ENCODE measurements around the gene SMYD3.

The SMYD3 gene

GRCh38 chr1:246335151-246335550, 171.9 kb downstream of the SMYD3 start:
- TF ChIP-seq EZH2phosphoT487 (IDR thresholded peaks at IDR 0.05; ENCODE audit: borderline replicate concordance) (no peak), CTCF (conservative IDR thresholded peaks at IDR 0.05; ENCODE audit: low read length) (no peak)
- H3F3A ChIP-seq (ENCODE audit: low read depth), result no peaks in the 10 kb centered on the region

GRCh38 chr1:246333855-246334254, 173.2 kb downstream of the SMYD3 start:
- Histone ChIP-seq H3K4me3 (ENCODE audit: low read length, poor library complexity, severe bottlenecking) (no peak overlapping the region), H3K4me2 (ENCODE audit: low read depth, low read length, poor library complexity, severe bottlenecking) (no peak overlapping the region), H3K4me1 (ENCODE audit: insufficient read depth, low read length, poor library complexity, severe bottlenecking) (peaks cover 11% of the 10 kb centered on the region), H3K36me3 (ENCODE audit: insufficient read depth, low read length) (peaks cover 22% of the 10 kb centered on the region; the same call in 1 of the 2 replicates), H3K9me2 (replicated peaks; ENCODE audit: low read depth, low read length) (no peaks in the 10 kb centered on the region), H3K27me3 (ENCODE audit: insufficient read depth, low read length, poor library complexity, severe bottlenecking) (no peaks in the 10 kb centered on the region), H3F3A (ENCODE audit: low read depth) (no peaks in the 10 kb centered on the region), H3K79me2 (ENCODE audit: insufficient read depth, low read length) (no peaks in the 10 kb centered on the region), H3K9me3 (ENCODE audit: insufficient read depth, low read depth, low read length) (no peaks in the 10 kb centered on the region), H2AFZ (ENCODE audit: low read length) (no peak overlapping the region), H3K9ac (ENCODE audit: low read depth, low read length, poor library complexity, severe bottlenecking) (no peak overlapping the region), H4K20me1 (ENCODE audit: insufficient read depth, low read length, poor library complexity, severe bottlenecking) (no peaks in the 10 kb centered on the region)
- TF ChIP-seq EZH2phosphoT487 (IDR thresholded peaks at IDR 0.05; ENCODE audit: borderline replicate concordance) (no peak), CTCF (conservative IDR thresholded peaks at IDR 0.05; ENCODE audit: low read length) (no peak)

More at GRCh38 chr1:246335151-246335550, 171.9 kb downstream of the SMYD3 start:
- no peaks in the 10 kb centered on the region for H4K20me1 ChIP-seq (ENCODE audit: insufficient read depth, low read length, poor library complexity, severe bottlenecking)
- no peaks in the 10 kb centered on the region for H3K27me3 ChIP-seq (ENCODE audit: insufficient read depth, low read length, poor library complexity, severe bottlenecking)
- H3K4me1 ChIP-seq (ENCODE audit: insufficient read depth, low read length, poor library complexity, severe bottlenecking), result peaks cover 6% of the 10 kb centered on the region
- no peak overlapping the region for H2AFZ ChIP-seq (ENCODE audit: low read length)
- no peaks in the 10 kb centered on the region for H3K9me3 ChIP-seq (ENCODE audit: insufficient read depth, low read depth, low read length)
- H3K9ac ChIP-seq (ENCODE audit: low read depth, low read length, poor library complexity, severe bottlenecking), result no peak overlapping the region
- no peaks in the 10 kb centered on the region for H3K9me2 ChIP-seq (replicated peaks; ENCODE audit: low read depth, low read length)
- peaks cover 16% of the 10 kb centered on the region; the same call in 1 of the 2 replicates for H3K36me3 ChIP-seq (ENCODE audit: insufficient read depth, low read length)
- H3K4me2 ChIP-seq (ENCODE audit: low read depth, low read length, poor library complexity, severe bottlenecking), result no peak overlapping the region
- no peak overlapping the region for H3K4me3 ChIP-seq (ENCODE audit: low read length, poor library complexity, severe bottlenecking)
- no peaks in the 10 kb centered on the region for H3K79me2 ChIP-seq (ENCODE audit: insufficient read depth, low read length)

- no peaks in the 10 kb centered on the region for H4K20me1 ChIP-seq (ENCODE audit: insufficient read depth, low read length, poor library complexity, severe bottlenecking)
- H3F3A ChIP-seq (ENCODE audit: low read depth), result no peaks in the 10 kb centered on the region
- H3K9ac ChIP-seq (ENCODE audit: low read depth, low read length, poor library complexity, severe bottlenecking), result no peak overlapping the region
- TF ChIP-seq CTCF (conservative IDR thresholded peaks at IDR 0.05; ENCODE audit: low read length), result no peak
- TF ChIP-seq EZH2phosphoT487 (IDR thresholded peaks at IDR 0.05; ENCODE audit: borderline replicate concordance), result no peak
- no peak overlapping the region for H3K4me3 ChIP-seq (ENCODE audit: low read length, poor library complexity, severe bottlenecking)
- no peak overlapping the region for H3K4me2 ChIP-seq (ENCODE audit: low read depth, low read length, poor library complexity, severe bottlenecking)
- H3K27me3 ChIP-seq (ENCODE audit: insufficient read depth, low read length, poor library complexity, severe bottlenecking), result no peaks in the 10 kb centered on the region
- H3K9me2 ChIP-seq (replicated peaks; ENCODE audit: low read depth, low read length), result no peaks in the 10 kb centered on the region
- H3K79me2 ChIP-seq (ENCODE audit: insufficient read depth, low read length), result no peaks in the 10 kb centered on the region
- H3K36me3 ChIP-seq (ENCODE audit: insufficient read depth, low read length), result peaks cover 26% of the 10 kb centered on the region; the same call in 1 of the 2 replicates
- no peaks in the 10 kb centered on the region for H3K9me3 ChIP-seq (ENCODE audit: insufficient read depth, low read depth, low read length)
- H3K4me1 ChIP-seq (ENCODE audit: insufficient read depth, low read length, poor library complexity, severe bottlenecking), result peaks cover 11% of the 10 kb centered on the region
- no peak overlapping the region for H2AFZ ChIP-seq (ENCODE audit: low read length)
Observed at GRCh38 chr1:246332078-246332477, 175.0 kb downstream of the SMYD3 start.

Measured in Loucy (cell line).